Cardiac ventricle fibroblast (primary cell): Measurements from ENCODE around the gene STARD3NL. TPM values are rescaled to one million over a fixed set of nuclear protein-coding genes. Genes with fewer than 3 reads are reported as not detected.

Experiments used
- total RNA-seq: library from RNA; depleted of rRNA; stranded (reverse); fragments of >200 nt; gene quantifications from 2 replicates; pipeline ENCODE4 v1.2.3, GENCODE V29; 2015

The STARD3NL gene
- total RNA-seq = 26.8 and 28.8 TPM in 2 replicates

GRCh38 chr7:38178004-38178694, at the start of gene STARD3NL:
Gene STARD3NL (plus strand): TSS chr7:38178245. CDS start chr7:38207505, 29,260 bp downstream.

DNA sequence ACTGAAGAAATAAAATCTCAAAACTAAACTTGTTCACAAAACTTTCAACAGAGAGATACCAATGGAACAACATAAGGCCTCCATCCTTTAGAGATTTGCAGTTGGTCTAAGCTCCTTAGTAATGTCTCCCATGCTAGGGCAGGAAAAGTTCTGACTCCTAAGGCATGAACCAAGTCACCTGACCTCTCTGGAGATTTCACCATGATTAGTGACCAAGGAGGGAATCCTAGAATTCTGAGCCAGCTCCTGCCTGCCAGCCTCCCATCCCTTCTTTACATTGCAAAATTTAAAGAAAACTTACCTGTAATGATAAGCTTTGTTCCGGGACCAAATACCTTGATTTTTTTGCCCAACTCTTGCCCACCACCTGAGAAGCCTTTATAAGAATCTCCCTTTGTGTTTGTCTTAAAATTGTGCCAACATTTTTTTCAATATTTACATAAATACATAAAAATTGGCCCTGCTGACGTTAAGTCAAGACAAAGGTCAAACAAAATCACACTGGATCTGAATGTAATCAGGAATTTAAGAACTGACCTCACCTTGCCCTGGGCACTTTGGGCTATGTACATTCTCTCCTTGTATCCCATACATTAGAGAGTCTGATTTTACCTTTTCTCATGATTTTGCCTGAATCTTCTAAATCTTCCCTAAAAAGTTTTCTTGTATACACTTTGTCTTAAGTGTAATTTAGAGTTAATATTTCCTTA, 95.4 kb downstream of the STARD3NL start, which contains the start of gene TARP:
Gene TARP (minus strand): TSS at position 351 of the 710 bp plus-strand sequence.

